Liver (tissue), 9 donors: ENCODE measurements around the gene AFF4. TPM values are rescaled to one million over a fixed set of nuclear protein-coding genes. Genes with fewer than 3 reads are reported as not detected.
A peak's percentile ranks its signal among the peaks of the same experiment; 100 is the strongest.

Source experiments
- DNase-seq: peaks from one replicate; pipeline ENCODE4 v3.0.0-alpha.2; 2017; ENCODE audit warnings: low spot score
- H3K27ac ChIP-seq, 2 donors: one replicate each; pipeline ENCODE4 v1.7.0; 2013; ENCODE audit warnings: inconsistent platforms in 2 of 2, low read length in 2 of 2, control low read depth in 1 of 2, low read depth in 1 of 2, mild to moderate bottlenecking in 1 of 2
- H3K27me3 ChIP-seq, 4 donors: one replicate each; pipeline versions ENCODE4 v1.6.1 to v1.7.0; 2013; ENCODE audit warnings: low read length in 3 of 4, inconsistent platforms in 1 of 4, mild to moderate bottlenecking in 1 of 4, moderate library complexity in 1 of 4; ENCODE audit not compliant: control insufficient read depth in 4 of 4, insufficient read depth in 4 of 4
- H3K36me3 ChIP-seq, 4 donors: one replicate each; pipeline versions ENCODE4 v1.6.1 to v1.7.0; 2013; ENCODE audit warnings: low read length in 3 of 4, mild to moderate bottlenecking in 3 of 4, low read depth in 1 of 4, moderate library complexity in 1 of 4; ENCODE audit not compliant: control insufficient read depth in 4 of 4, insufficient read depth in 3 of 4
- H3K4me1 ChIP-seq, 4 donors: one replicate each; pipeline versions ENCODE4 v1.6.1 to v1.7.0; 2013; ENCODE audit warnings: low read length in 3 of 4, mild to moderate bottlenecking in 3 of 4, moderate library complexity in 1 of 4; ENCODE audit not compliant: control insufficient read depth in 4 of 4, insufficient read depth in 4 of 4
- H3K4me3 ChIP-seq, 3 donors: one replicate each; pipeline versions ENCODE4 v1.6.1 to v1.7.0; 2013; ENCODE audit warnings: low read length in 3 of 3, control low read depth in 1 of 3, low read depth in 1 of 3, mild to moderate bottlenecking in 1 of 3
- H3K9ac ChIP-seq, 2 donors: one replicate each; pipeline ENCODE4 v1.7.0; 2013; ENCODE audit warnings: low read length in 2 of 2, mild to moderate bottlenecking in 2 of 2, moderate library complexity in 2 of 2, control low read depth in 1 of 2, low read depth in 1 of 2
- H3K9me3 ChIP-seq, 4 donors: one replicate each; pipeline versions ENCODE4 v1.6.1 to v1.7.0; 2013; ENCODE audit warnings: low read length in 3 of 4; ENCODE audit not compliant: control insufficient read depth in 4 of 4
- FOXA1 ChIP-seq: IDR thresholded peaks from 2 replicates; pipeline ENCODE4 v1.6.1; 2016; ENCODE audit warnings: antibody characterized with exemption
- FOXA2 ChIP-seq: IDR thresholded peaks from 2 replicates; pipeline ENCODE4 v1.6.1; 2016; ENCODE audit warnings: antibody characterized with exemption
- GABPA ChIP-seq, 2 donors: IDR thresholded peaks in 1 of 2; conservative IDR thresholded peaks in 1 of 2; 2 replicates each; pipeline ENCODE4 v1.6.1; 2016; ENCODE audit warnings: antibody characterized with exemption in 2 of 2, mild to moderate bottlenecking in 1 of 2, moderate library complexity in 1 of 2
- HNF4G ChIP-seq: IDR thresholded peaks from 2 replicates; pipeline ENCODE4 v1.6.1; 2016; ENCODE audit warnings: antibody characterized with exemption
- JUND ChIP-seq, 2 donors: IDR thresholded peaks; 2 replicates each; pipeline ENCODE4 v1.6.1; 2016; ENCODE audit warnings: antibody characterized with exemption in 2 of 2
- MAX ChIP-seq: IDR thresholded peaks from 2 replicates; pipeline ENCODE4 v1.6.1; 2016; ENCODE audit warnings: antibody characterized with exemption
- NR2F2 ChIP-seq: IDR thresholded peaks from 2 replicates; pipeline ENCODE4 v1.6.1; 2016; ENCODE audit warnings: antibody characterized with exemption
- RAD21 ChIP-seq, 2 donors: IDR thresholded peaks; 2 replicates each; pipeline ENCODE4 v1.6.1; 2016; ENCODE audit warnings: antibody characterized with exemption in 2 of 2, mild to moderate bottlenecking in 2 of 2
- REST ChIP-seq: IDR thresholded peaks from 2 replicates; pipeline ENCODE4 v1.6.1; 2016; ENCODE audit warnings: antibody characterized with exemption, mild to moderate bottlenecking
- RXRA ChIP-seq, 2 donors: IDR thresholded peaks; 2 replicates each; pipeline ENCODE4 v1.6.1; 2017 to 2018; ENCODE audit warnings: antibody characterized with exemption in 2 of 2, mild to moderate bottlenecking in 1 of 2
- SP1 ChIP-seq: IDR thresholded peaks from 2 replicates; pipeline ENCODE4 v1.6.1; 2018; ENCODE audit warnings: antibody characterized with exemption, mild to moderate bottlenecking
- TAF1 ChIP-seq: conservative IDR thresholded peaks from 2 replicates; pipeline ENCODE4 v1.6.1; 2016; ENCODE audit warnings: antibody characterized with exemption, mild to moderate bottlenecking
- YY1 ChIP-seq: IDR thresholded peaks from 2 replicates; pipeline ENCODE4 v1.6.1; 2016; ENCODE audit warnings: antibody characterized with exemption, mild to moderate bottlenecking
- ZBTB33 ChIP-seq: IDR thresholded peaks from 2 replicates; pipeline ENCODE4 v1.6.1; 2016; ENCODE audit warnings: antibody characterized with exemption
- WGBS: extraction: QIAGEN DNeasy Blood & Tissue Kit; methylation state at CpG from one replicate; pipeline ENCODE4 v1.1.7; 2013; 5-methylcytosine and 5-hydroxymethylcytosine counted together
- polyA plus RNA-seq, 2 donors: library from polyadenylated mRNA; stranded (reverse) in 1 of 2; unstranded in 1 of 2; fragments of 200-250 nt in 1 of 2; fragments of >200 nt in 1 of 2; fragmentation: Nextera tagmentation in 1 of 2; extraction: Ambion mirVana in 1 of 2; gene quantifications; one replicate each; pipeline versions ENCODE4 v1.2.1 to v1.2.3, GENCODE V29; 2013 to 2015
- total RNA-seq, 2 donors: library from RNA; depleted of rRNA; stranded (reverse); fragments of >200 nt; gene quantifications; one replicate each; pipeline ENCODE4 v1.2.3, GENCODE V29; 2014
- TF ChIP-seq, protein P1 (sequence below): IDR thresholded peaks from 2 replicates; pipeline ENCODE4 v1.6.1; 2016; ENCODE audit warnings: antibody characterized with exemption
- TF ChIP-seq, protein P2 (sequence below): fragments of 150-350 bp; IDR thresholded peaks from 2 replicates; pipeline ENCODE4 v1.5.1; 2017; ENCODE audit warnings: improper control_type of control experiment, low read depth, low read length; ENCODE audit not compliant: missing input control
- donor health status: healthy.
- donor health status: healthy.
- donor health status: healthy.
- donor health status: healthy.
- donor health status: healthy.

Gene AFF4
- total and polyA plus RNA-seq, 4 donors, result 5.5 to 19.1 (median 16.9) TPM

GRCh38 chr5:132848270-132848669 lies 115.2 kb downstream of the AFF4 start:
- peak overlapping the region; percentile 82 to 87 for H3K27ac ChIP-seq
- WGBS, result 97% methylated on average over 8 of the region's 8 CpGs
- H3K4me3 ChIP-seq, result no peak overlapping the region
- no peaks in the 10 kb centered on the region for H3K36me3 ChIP-seq
- H3K4me1 ChIP-seq, result peaks cover 0 to 16% (median 9%) of the 10 kb centered on the region in 4 donors
- no peaks in the 10 kb centered on the region for H3K9me3 ChIP-seq
- no peaks in the 10 kb centered on the region for H3K27me3 ChIP-seq
- TF ChIP-seq, protein P1, sequence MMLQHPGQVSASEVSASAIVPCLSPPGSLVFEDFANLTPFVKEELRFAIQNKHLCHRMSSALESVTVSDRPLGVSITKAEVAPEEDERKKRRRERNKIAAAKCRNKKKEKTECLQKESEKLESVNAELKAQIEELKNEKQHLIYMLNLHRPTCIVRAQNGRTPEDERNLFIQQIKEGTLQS, result no peak
- TF ChIP-seq GABPA (IDR thresholded peaks at IDR 0.05 in 1 of 2, conservative IDR thresholded peaks at IDR 0.05 in 1 of 2) (no peak), SP1 (no peak), RXRA (IDR thresholded peaks at IDR 0.05) (no peak)
- TF ChIP-seq, protein P2, sequence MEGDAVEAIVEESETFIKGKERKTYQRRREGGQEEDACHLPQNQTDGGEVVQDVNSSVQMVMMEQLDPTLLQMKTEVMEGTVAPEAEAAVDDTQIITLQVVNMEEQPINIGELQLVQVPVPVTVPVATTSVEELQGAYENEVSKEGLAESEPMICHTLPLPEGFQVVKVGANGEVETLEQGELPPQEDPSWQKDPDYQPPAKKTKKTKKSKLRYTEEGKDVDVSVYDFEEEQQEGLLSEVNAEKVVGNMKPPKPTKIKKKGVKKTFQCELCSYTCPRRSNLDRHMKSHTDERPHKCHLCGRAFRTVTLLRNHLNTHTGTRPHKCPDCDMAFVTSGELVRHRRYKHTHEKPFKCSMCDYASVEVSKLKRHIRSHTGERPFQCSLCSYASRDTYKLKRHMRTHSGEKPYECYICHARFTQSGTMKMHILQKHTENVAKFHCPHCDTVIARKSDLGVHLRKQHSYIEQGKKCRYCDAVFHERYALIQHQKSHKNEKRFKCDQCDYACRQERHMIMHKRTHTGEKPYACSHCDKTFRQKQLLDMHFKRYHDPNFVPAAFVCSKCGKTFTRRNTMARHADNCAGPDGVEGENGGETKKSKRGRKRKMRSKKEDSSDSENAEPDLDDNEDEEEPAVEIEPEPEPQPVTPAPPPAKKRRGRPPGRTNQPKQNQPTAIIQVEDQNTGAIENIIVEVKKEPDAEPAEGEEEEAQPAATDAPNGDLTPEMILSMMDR, result no peak
- H3K9ac ChIP-seq, result no peak overlapping the region
- DNase-seq, result no peak

- DNase-seq, result no peak
- H3K9ac ChIP-seq, result no peak overlapping the region
- TF ChIP-seq FOXA1 (no peak), NR2F2 (no peak), HNF4G (no peak), REST (no peak), FOXA2 (no peak), RXRA (IDR thresholded peaks at IDR 0.05) (no peak), JUND (IDR thresholded peaks at IDR 0.05) (no peak), YY1 (no peak), ZBTB33 (no peak), MAX (no peak), TAF1 (no peak), SP1 (no peak), RAD21 (IDR thresholded peaks at IDR 0.05) (no peak), GABPA (IDR thresholded peaks at IDR 0.05 in 1 of 2, conservative IDR thresholded peaks at IDR 0.05 in 1 of 2) (no peak)
- TF ChIP-seq, protein P1, result no peak
- TF ChIP-seq, protein P2, result no peak
- H3K9me3 ChIP-seq, result no peaks in the 10 kb centered on the region
- H3K27me3 ChIP-seq, result no peaks in the 10 kb centered on the region
- no peaks in the 10 kb centered on the region for H3K36me3 ChIP-seq
- H3K4me1 ChIP-seq, result peaks cover 6 to 41% (median 15%) of the 10 kb centered on the region in 4 donors
- WGBS, result 79% methylated on average over 4 of the region's 4 CpGs
- H3K4me3 ChIP-seq, result no peak overlapping the region
- peak overlapping the region; percentile 91 to 98 for H3K27ac ChIP-seq
These were observed 122.1 kb downstream of the AFF4 start for GRCh38 chr5:132841305-132841704.
